ENCODE measurements around the gene F8A2. TPM values are rescaled to one million over a fixed set of nuclear protein-coding genes. Genes with fewer than 3 reads are reported as not detected.
"Not testable (repeated sequence)": the region's sequence is repeated elsewhere in the genome, so short reads cannot be mapped to it uniquely, and the experiment has no call there.

Gene F8A2
- total RNA-seq, 1 experiment from 2014 or later, result not detected

GRCh38 chrX:155373777-155374458, 8.0 kb upstream of the F8A2 start:
- POLR2A ChIA-PET; intact Hi-C loops (cut with micrococcal nuclease); BruUV-seq (replicated peaks); H3K36me3 Mint-ChIP-seq (ENCODE audit: insufficient read depth, unreplicated experiment); H3K4me1 Mint-ChIP-seq (ENCODE audit: insufficient read depth, unreplicated experiment); H3K27me3 Mint-ChIP-seq (ENCODE audit: insufficient read depth, unreplicated experiment); CTCF ChIA-PET; H3K27ac Mint-ChIP-seq (ENCODE audit: low read depth, unreplicated experiment); H3K9me3 Mint-ChIP-seq (ENCODE audit: unreplicated experiment); DNase-seq (ENCODE audit: unreplicated experiment); H3K4me3 Mint-ChIP-seq (ENCODE audit: unreplicated experiment): not testable (repeated sequence)

DNA sequence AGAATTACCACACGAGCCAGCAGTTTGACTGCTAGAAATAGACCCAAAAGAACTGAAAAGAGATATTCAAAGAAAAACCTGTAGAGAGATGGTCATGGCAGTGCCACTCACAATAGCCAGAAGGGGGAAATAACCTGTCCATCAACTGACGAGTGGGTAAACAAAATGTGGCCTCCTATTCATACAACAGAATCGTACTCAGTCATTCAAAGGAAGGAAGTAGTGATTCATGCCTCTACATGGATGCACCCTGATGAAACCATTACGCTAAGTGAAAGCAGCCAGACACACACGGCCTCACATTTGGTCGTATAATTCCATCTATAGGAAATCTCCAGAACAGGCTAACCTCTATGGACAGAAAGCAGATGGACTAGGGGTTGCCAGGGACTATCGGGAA, 2.1 kb upstream of the F8A2 start:
- H3K4me3 Mint-ChIP-seq (ENCODE audit: unreplicated experiment); BruUV-seq (replicated peaks); H3K27ac Mint-ChIP-seq (ENCODE audit: low read depth, unreplicated experiment); CTCF ChIA-PET; H3K36me3 Mint-ChIP-seq (ENCODE audit: insufficient read depth, unreplicated experiment); H3K9me3 Mint-ChIP-seq (ENCODE audit: unreplicated experiment); DNase-seq (ENCODE audit: unreplicated experiment); intact Hi-C loops (cut with micrococcal nuclease); H3K27me3 Mint-ChIP-seq (ENCODE audit: insufficient read depth, unreplicated experiment); H3K4me1 Mint-ChIP-seq (ENCODE audit: insufficient read depth, unreplicated experiment); POLR2A ChIA-PET: not testable (repeated sequence)

GRCh38 chrX:155382529-155382967, 653 bp downstream of the F8A2 start:
- H3K4me1 Mint-ChIP-seq (ENCODE audit: insufficient read depth, unreplicated experiment); intact Hi-C loops (cut with micrococcal nuclease); H3K27ac Mint-ChIP-seq (ENCODE audit: low read depth, unreplicated experiment); POLR2A ChIA-PET; BruUV-seq (replicated peaks); H3K36me3 Mint-ChIP-seq (ENCODE audit: insufficient read depth, unreplicated experiment); DNase-seq (ENCODE audit: unreplicated experiment); CTCF ChIA-PET; H3K9me3 Mint-ChIP-seq (ENCODE audit: unreplicated experiment); H3K4me3 Mint-ChIP-seq (ENCODE audit: unreplicated experiment); H3K27me3 Mint-ChIP-seq (ENCODE audit: insufficient read depth, unreplicated experiment): not testable (repeated sequence)

GRCh38 chrX:155389634-155390033, 7.7 kb downstream of the F8A2 start:
- DNase-seq (ENCODE audit: unreplicated experiment), result no peak
- Mint-ChIP-seq H3K27me3 (ENCODE audit: insufficient read depth, unreplicated experiment) (no peaks in the 10 kb centered on the region), H3K4me1 (ENCODE audit: insufficient read depth, unreplicated experiment) (no peaks in the 10 kb centered on the region), H3K27ac (ENCODE audit: low read depth, unreplicated experiment) (no peak overlapping the region), H3K4me3 (ENCODE audit: unreplicated experiment) (no peak overlapping the region), H3K9me3 (ENCODE audit: unreplicated experiment) (no peaks in the 10 kb centered on the region), H3K36me3 (ENCODE audit: insufficient read depth, unreplicated experiment) (no peaks in the 10 kb centered on the region)
- ChIA-PET CTCF (no interaction called here), POLR2A (no interaction called here)
- intact Hi-C loops (cut with micrococcal nuclease), result no loop called here
- TF ChIP-seq, protein P1, sequence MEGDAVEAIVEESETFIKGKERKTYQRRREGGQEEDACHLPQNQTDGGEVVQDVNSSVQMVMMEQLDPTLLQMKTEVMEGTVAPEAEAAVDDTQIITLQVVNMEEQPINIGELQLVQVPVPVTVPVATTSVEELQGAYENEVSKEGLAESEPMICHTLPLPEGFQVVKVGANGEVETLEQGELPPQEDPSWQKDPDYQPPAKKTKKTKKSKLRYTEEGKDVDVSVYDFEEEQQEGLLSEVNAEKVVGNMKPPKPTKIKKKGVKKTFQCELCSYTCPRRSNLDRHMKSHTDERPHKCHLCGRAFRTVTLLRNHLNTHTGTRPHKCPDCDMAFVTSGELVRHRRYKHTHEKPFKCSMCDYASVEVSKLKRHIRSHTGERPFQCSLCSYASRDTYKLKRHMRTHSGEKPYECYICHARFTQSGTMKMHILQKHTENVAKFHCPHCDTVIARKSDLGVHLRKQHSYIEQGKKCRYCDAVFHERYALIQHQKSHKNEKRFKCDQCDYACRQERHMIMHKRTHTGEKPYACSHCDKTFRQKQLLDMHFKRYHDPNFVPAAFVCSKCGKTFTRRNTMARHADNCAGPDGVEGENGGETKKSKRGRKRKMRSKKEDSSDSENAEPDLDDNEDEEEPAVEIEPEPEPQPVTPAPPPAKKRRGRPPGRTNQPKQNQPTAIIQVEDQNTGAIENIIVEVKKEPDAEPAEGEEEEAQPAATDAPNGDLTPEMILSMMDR (IDR thresholded peaks at IDR 0.05; ENCODE audit: unreplicated experiment), result no peak
- no TSS peak for BruUV-seq (replicated peaks)

DNA sequence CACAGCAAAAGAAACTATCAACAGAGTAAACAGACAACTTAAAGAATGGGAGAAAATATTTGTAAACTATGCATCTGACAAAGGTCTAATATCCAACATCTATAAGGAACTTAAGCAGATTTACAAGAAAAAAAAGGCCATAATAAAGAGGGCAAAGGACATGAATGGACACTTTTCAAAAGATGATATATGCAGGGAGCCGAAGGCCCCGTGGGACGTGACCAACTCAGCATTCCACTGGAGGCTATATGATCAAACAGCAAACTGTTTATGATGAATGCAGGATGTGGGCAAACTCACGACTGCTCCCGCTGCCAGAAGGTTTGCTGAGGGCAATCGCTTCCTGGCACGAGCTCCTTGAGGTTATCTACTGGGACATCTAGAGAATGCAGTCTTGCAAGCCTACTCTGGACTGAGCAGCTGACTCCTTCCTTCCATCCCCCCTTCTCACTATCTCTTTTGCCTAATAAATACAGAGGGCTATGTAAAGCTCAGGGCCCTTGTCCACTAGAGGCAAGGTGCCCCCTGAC, 12.9 kb downstream of the F8A2 start:
- H3K4me1 Mint-ChIP-seq (ENCODE audit: insufficient read depth, unreplicated experiment); DNase-seq (ENCODE audit: unreplicated experiment); H3K36me3 Mint-ChIP-seq (ENCODE audit: insufficient read depth, unreplicated experiment); H3K27ac Mint-ChIP-seq (ENCODE audit: low read depth, unreplicated experiment); H3K27me3 Mint-ChIP-seq (ENCODE audit: insufficient read depth, unreplicated experiment); intact Hi-C loops (cut with micrococcal nuclease); BruUV-seq (replicated peaks); H3K9me3 Mint-ChIP-seq (ENCODE audit: unreplicated experiment); CTCF ChIA-PET; H3K4me3 Mint-ChIP-seq (ENCODE audit: unreplicated experiment): not testable (repeated sequence)
- POLR2A ChIA-PET, result interaction anchor here (0.7 kb wide), 1 partner anchor 10 kb away, joined by 3 read pairs; no protein-coding TSS in a partner anchor

DNA sequence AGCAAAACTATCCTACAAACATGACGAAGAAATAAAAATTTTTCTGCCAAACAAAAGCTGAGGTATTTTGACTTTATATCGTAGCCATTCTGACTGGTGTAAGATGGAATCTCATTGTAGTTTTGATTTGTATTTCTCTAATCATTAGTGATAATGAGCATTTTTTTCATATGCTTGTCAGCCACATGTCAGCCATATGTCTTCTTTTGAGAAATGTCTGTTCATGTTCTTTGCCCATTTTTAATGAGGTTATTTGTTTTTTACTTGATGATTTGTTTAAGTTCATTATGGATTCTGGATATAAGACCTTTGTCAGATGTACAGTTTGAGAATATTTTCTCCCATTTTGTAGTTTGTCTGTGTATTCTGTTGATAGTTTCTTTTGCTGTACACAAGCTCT, 24.5 kb downstream of the F8A2 start:
- POLR2A ChIA-PET, result no interaction called here
- TF ChIP-seq, protein P1 (IDR thresholded peaks at IDR 0.05; ENCODE audit: unreplicated experiment), result no peak
- Mint-ChIP-seq H3K4me1 (ENCODE audit: insufficient read depth, unreplicated experiment) (no peaks in the 10 kb centered on the region), H3K4me3 (ENCODE audit: unreplicated experiment) (no peak overlapping the region), H3K9me3 (ENCODE audit: unreplicated experiment) (peaks cover 31% of the 10 kb centered on the region), H3K27me3 (ENCODE audit: insufficient read depth, unreplicated experiment) (no peaks in the 10 kb centered on the region), H3K36me3 (ENCODE audit: insufficient read depth, unreplicated experiment) (no peaks in the 10 kb centered on the region), H3K27ac (ENCODE audit: low read depth, unreplicated experiment) (no peak overlapping the region)
- intact Hi-C loops (cut with micrococcal nuclease), result no loop called here
- DNase-seq (ENCODE audit: unreplicated experiment), result no peak
- no TSS peak for BruUV-seq (replicated peaks)
- CTCF ChIA-PET, result no interaction called here
